Sigmoid colon (tissue), 7 donors: ENCODE measurements around the gene POLE. TPM values are rescaled to one million over a fixed set of nuclear protein-coding genes. Genes with fewer than 3 reads are reported as not detected.

Source experiments
- DNase-seq: peaks from one replicate; pipeline ENCODE4 v3.0.0-alpha.2; 2019
- H3K27ac ChIP-seq, 4 donors: fragments of 200-600 bp; sonication (generic); one replicate each; pipeline ENCODE4 v1.5.1; 2016 to 2019; ENCODE audit warnings: mild to moderate bottlenecking in 1 of 4
- H3K27me3 ChIP-seq, 3 donors: fragments of 200-600 bp; sonication (generic); one replicate each; pipeline ENCODE4 v1.5.1; 2019; ENCODE audit warnings: mild to moderate bottlenecking in 1 of 3
- H3K36me3 ChIP-seq, 4 donors: fragments of 200-600 bp; sonication (generic); one replicate each; pipeline ENCODE4 v1.5.1; 2016 to 2019
- H3K4me1 ChIP-seq, 4 donors: fragments of 200-600 bp; sonication (generic); one replicate each; pipeline ENCODE4 v1.5.1; 2017 to 2019
- H3K4me3 ChIP-seq, 4 donors: fragments of 200-600 bp; sonication (generic); one replicate each; pipeline ENCODE4 v1.5.1; 2017 to 2019; ENCODE audit warnings: mild to moderate bottlenecking in 2 of 4, moderate library complexity in 1 of 4
- H3K9me3 ChIP-seq, 4 donors: fragments of 200-600 bp in 3 of 4; sonication (generic) in 3 of 4; one replicate each; pipeline versions ENCODE4 v1.5.1 to v1.6.1; 2013 to 2019
- CTCF ChIP-seq, 4 experiments: fragments of 450-650 bp in 3 of 4; fragments of 200-600 bp in 1 of 4; IDR thresholded peaks; one replicate each; pipeline ENCODE4 v1.5.1; 2016 to 2019; ENCODE audit warnings: antibody characterized with exemption in 4 of 4, mild to moderate bottlenecking in 3 of 4, moderate library complexity in 2 of 4
- EP300 ChIP-seq, 4 donors: sonication (generic); formaldehyde crosslinking; IDR thresholded peaks; one replicate each; pipeline ENCODE4 v1.6.1; 2017; ENCODE audit warnings: antibody characterized with exemption in 4 of 4
- POLR2A ChIP-seq, 2 donors: fragments of 450-650 bp; IDR thresholded peaks; one replicate each; pipeline ENCODE4 v1.6.1; 2016; ENCODE audit warnings: antibody characterized with exemption in 2 of 2, mild to moderate bottlenecking in 2 of 2, moderate library complexity in 2 of 2
- POLR2AphosphoS5 ChIP-seq, 4 donors: sonication (generic); formaldehyde crosslinking; IDR thresholded peaks; one replicate each; pipeline ENCODE4 v1.6.1; 2017; ENCODE audit warnings: antibody characterized with exemption in 4 of 4
- WGBS, 2 donors: extraction: QIAGEN DNeasy Blood & Tissue Kit; methylation state at CpG; one replicate each; pipeline ENCODE4 v1.1.7; 2013; 5-methylcytosine and 5-hydroxymethylcytosine counted together
- intact Hi-C: fragments of 100-400 bp; cut with DNase I; formaldehyde crosslinking; loops from one replicate; pipeline ENCODE4 v1.15.1; 2023
- polyA plus RNA-seq, 3 donors: library from polyadenylated mRNA; stranded (reverse); fragments of 200-250 nt; gene quantifications; one replicate each; pipeline ENCODE4 v1.2.3, GENCODE V29; 2013
- total RNA-seq, 4 donors: library from RNA; depleted of rRNA; stranded (reverse); fragments of >200 nt; gene quantifications; one replicate each; pipeline ENCODE4 v1.1.0, GENCODE V29; 2016
- donor health status: healthy with polysubstance abuse.
- donor health status: Bipolar disorder and iron deficiency.
- donor health status: healthy.

The POLE gene
- total and polyA plus RNA-seq, 7 donors = 11.1 to 37.4 (median 32.9) TPM

GRCh38 chr12:132708150-132708549 lies 21.0 kb upstream of the POLE start:
- Histone ChIP-seq H3K4me3 (no peak overlapping the region), H3K36me3 (peaks cover 0 to 17% (median 0%) of the 10 kb centered on the region in 4 donors), H3K27ac (no peak overlapping the region), H3K9me3 (no peaks in the 10 kb centered on the region), H3K27me3 (no peaks in the 10 kb centered on the region), H3K4me1 (peaks cover 0 to 24% (median 20%) of the 10 kb centered on the region in 4 donors)
- WGBS, 2 donors = 71 to 89% methylated on average over 2 of the region's 2 CpGs
- intact Hi-C loops = no loop called here
- TF ChIP-seq EP300 (IDR thresholded peaks at IDR 0.05) (no peak), POLR2AphosphoS5 (IDR thresholded peaks at IDR 0.05) (no peak), POLR2A (IDR thresholded peaks at IDR 0.05) (no peak), CTCF (IDR thresholded peaks at IDR 0.05) (no peak)
- DNase-seq = no peak

- H3K27ac ChIP-seq = no peak overlapping the region
- no peak for DNase-seq
- H3K9me3 ChIP-seq = no peaks in the 10 kb centered on the region
- peaks cover 0 to 22% (median 0%) of the 10 kb centered on the region in 4 donors for H3K36me3 ChIP-seq
- 96 to 97% methylated on average over 6 of the region's 6 CpGs for WGBS, 2 donors
- intact Hi-C loops = no loop called here
- TF ChIP-seq EP300 (IDR thresholded peaks at IDR 0.05) (no peak), POLR2AphosphoS5 (IDR thresholded peaks at IDR 0.05) (no peak), CTCF (IDR thresholded peaks at IDR 0.05) (no peak), POLR2A (IDR thresholded peaks at IDR 0.05) (no peak)
- no peaks in the 10 kb centered on the region for H3K27me3 ChIP-seq
- peaks cover 0 to 20% (median 18%) of the 10 kb centered on the region in 4 donors for H3K4me1 ChIP-seq
- no peak overlapping the region for H3K4me3 ChIP-seq
Observed at GRCh38 chr12:132707241-132707640, 20.1 kb upstream of the POLE start.

- TF ChIP-seq POLR2AphosphoS5 (IDR thresholded peaks at IDR 0.05) = no peak
- TF ChIP-seq POLR2A (IDR thresholded peaks at IDR 0.05) = no peak
- no peak for TF ChIP-seq EP300 (IDR thresholded peaks at IDR 0.05)
- TF ChIP-seq CTCF (IDR thresholded peaks at IDR 0.05) = no peak
- Histone ChIP-seq H3K36me3 (peaks cover 0 to 42% (median 0%) of the 10 kb centered on the region in 4 donors), H3K27ac (no peak overlapping the region), H3K4me3 (no peak overlapping the region), H3K9me3 (no peaks in the 10 kb centered on the region), H3K27me3 (no peaks in the 10 kb centered on the region), H3K4me1 (no peaks in the 10 kb centered on the region)
- DNase-seq = no peak
- intact Hi-C loops = no loop called here
- 96 to 97% methylated on average over 9 of the region's 9 CpGs for WGBS, 2 donors
Observed at GRCh38 chr12:132703641-132704040, 16.5 kb upstream of the POLE start.

GRCh38 chr12:132702640-132703039 lies 15.5 kb upstream of the POLE start:
- no peak overlapping the region for H3K4me3 ChIP-seq
- H3K27ac ChIP-seq = no peak overlapping the region
- intact Hi-C loops = no loop called here
- peaks cover 0 to 48% (median 0%) of the 10 kb centered on the region in 4 donors for H3K36me3 ChIP-seq
- TF ChIP-seq EP300 (IDR thresholded peaks at IDR 0.05) (no peak), POLR2AphosphoS5 (IDR thresholded peaks at IDR 0.05) (no peak), POLR2A (IDR thresholded peaks at IDR 0.05) (no peak), CTCF (IDR thresholded peaks at IDR 0.05) (no peak)
- WGBS, 2 donors = 72 to 82% methylated on average over 4 of the region's 4 CpGs
- no peaks in the 10 kb centered on the region for H3K9me3 ChIP-seq
- H3K27me3 ChIP-seq = no peaks in the 10 kb centered on the region
- DNase-seq = no peak
- H3K4me1 ChIP-seq = no peaks in the 10 kb centered on the region

- no peak overlapping the region for H3K27ac ChIP-seq
- no peaks in the 10 kb centered on the region for H3K9me3 ChIP-seq
- 79 to 80% methylated on average over 10 of the region's 10 CpGs for WGBS, 2 donors
- TF ChIP-seq CTCF (IDR thresholded peaks at IDR 0.05) = no peak
- no peak for TF ChIP-seq POLR2AphosphoS5 (IDR thresholded peaks at IDR 0.05)
- no peak for TF ChIP-seq POLR2A (IDR thresholded peaks at IDR 0.05)
- peaks cover 0 to 69% (median 5%) of the 10 kb centered on the region in 4 donors for H3K36me3 ChIP-seq
- no peaks in the 10 kb centered on the region for H3K27me3 ChIP-seq
- H3K4me3 ChIP-seq = no peak overlapping the region
- DNase-seq = no peak
- H3K4me1 ChIP-seq = no peaks in the 10 kb centered on the region
- intact Hi-C loops = no loop called here
Observed at GRCh38 chr12:132700212-132700822, 13.2 kb upstream of the POLE start.
